Measurements from ENCODE around the gene ZNF195. TPM values are rescaled to one million over a fixed set of nuclear protein-coding genes. Genes with fewer than 3 reads are reported as not detected.

Gene ZNF195
- total and polyA plus RNA-seq, 10 of the 15 experiments (the other 5 are each of a cell fraction or from before 2014, with no cell fraction given): 30.4 to 51.8 (median 37.8) TPM

GRCh38 chr11:3342709-3343108 is 36.2 kb downstream of the ZNF195 start:
- WGBS (ENCODE audit: insufficient coverage, insufficient replicate concordance, low lambda C conversion rate, missing lambda C conversion rate): 14% methylated on average over 2 of the region's 2 CpGs
- no TSS peak for BruUV-seq (replicated peaks)
- Histone ChIP-seq H4K20me1 (ENCODE audit: control insufficient read depth, insufficient read depth) (no peaks in the 10 kb centered on the region), H3K36me3 (ENCODE audit: control insufficient read depth in 2 of 2, insufficient read depth in 2 of 2, low read length in 1 of 2) (no peaks in the 10 kb centered on the region), H3K79me2 (ENCODE audit: control insufficient read depth, insufficient read depth, low read length) (no peaks in the 10 kb centered on the region), H3K4me3 (no peak overlapping the region), H2AFZ (ENCODE audit: control insufficient read depth, low read depth, low read length) (no peak overlapping the region), H3K4me1 (ENCODE audit: control insufficient read depth, insufficient read depth, low read length) (no peaks in the 10 kb centered on the region), H3K9ac (ENCODE audit: control insufficient read depth, insufficient read depth, low read length) (no peak overlapping the region), H3K4me2 (ENCODE audit: control insufficient read depth, insufficient read depth) (no peak overlapping the region), H3K27me3 (replicated peaks in 1 of 2; ENCODE audit: control insufficient read depth in 2 of 2, insufficient read depth in 2 of 2, low read length in 1 of 2) (no peaks in the 10 kb centered on the region), H3K27ac (ENCODE audit: control insufficient read depth, insufficient read depth) (no peak overlapping the region), H3K9me3 (replicated peaks; ENCODE audit: control insufficient read depth, insufficient read depth, low read length) (no peaks in the 10 kb centered on the region; the same call in 2 of the 3 replicates)
- in situ Hi-C loops (cut with MboI): loop anchor here (10.0 kb wide), 1 partner anchor 62 kb away; no protein-coding TSS in a partner anchor
- DNase-seq (ENCODE audit: low read depth, low spot score): no peak
- intact Hi-C loops (cut with micrococcal nuclease; ENCODE audit: unreplicated experiment): loop anchor here (10.0 kb wide), 1 partner anchor 62 kb away; no protein-coding TSS in a partner anchor
- RAD21 ChIA-PET (ENCODE audit: unreplicated experiment): interaction anchor here (0.7 to 3.2 kb wide), 2 partner anchors 65 to 1241 kb away, joined by 3 to 32 read pairs; no protein-coding TSS in a partner anchor
- TF ChIP-seq, protein P1, sequence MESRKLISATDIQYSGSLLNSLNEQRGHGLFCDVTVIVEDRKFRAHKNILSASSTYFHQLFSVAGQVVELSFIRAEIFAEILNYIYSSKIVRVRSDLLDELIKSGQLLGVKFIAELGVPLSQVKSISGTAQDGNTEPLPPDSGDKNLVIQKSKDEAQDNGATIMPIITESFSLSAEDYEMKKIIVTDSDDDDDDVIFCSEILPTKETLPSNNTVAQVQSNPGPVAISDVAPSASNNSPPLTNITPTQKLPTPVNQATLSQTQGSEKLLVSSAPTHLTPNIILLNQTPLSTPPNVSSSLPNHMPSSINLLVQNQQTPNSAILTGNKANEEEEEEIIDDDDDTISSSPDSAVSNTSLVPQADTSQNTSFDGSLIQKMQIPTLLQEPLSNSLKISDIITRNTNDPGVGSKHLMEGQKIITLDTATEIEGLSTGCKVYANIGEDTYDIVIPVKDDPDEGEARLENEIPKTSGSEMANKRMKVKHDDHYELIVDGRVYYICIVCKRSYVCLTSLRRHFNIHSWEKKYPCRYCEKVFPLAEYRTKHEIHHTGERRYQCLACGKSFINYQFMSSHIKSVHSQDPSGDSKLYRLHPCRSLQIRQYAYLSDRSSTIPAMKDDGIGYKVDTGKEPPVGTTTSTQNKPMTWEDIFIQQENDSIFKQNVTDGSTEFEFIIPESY (IDR thresholded peaks at IDR 0.05): no peak
- TF ChIP-seq ZNF274 (IDR thresholded peaks at IDR 0.05; ENCODE audit: insufficient read depth, insufficient read length) (no peak), MEF2B (IDR thresholded peaks at IDR 0.05; ENCODE audit: partially characterized antibody, poor library complexity, severe bottlenecking) (no peak), TCF3 (IDR thresholded peaks at IDR 0.05; ENCODE audit: borderline replicate concordance, insufficient read depth, low read depth, low read length) (no peak), SMC3 (IDR thresholded peaks at IDR 0.05; ENCODE audit: borderline replicate concordance, low read length) (no peak), NFYA (IDR thresholded peaks at IDR 0.05; ENCODE audit: borderline replicate concordance, low read depth, low read length) (no peak), ZNF217 (IDR thresholded peaks at IDR 0.05) (no peak)
- TF ChIP-seq, protein P2, sequence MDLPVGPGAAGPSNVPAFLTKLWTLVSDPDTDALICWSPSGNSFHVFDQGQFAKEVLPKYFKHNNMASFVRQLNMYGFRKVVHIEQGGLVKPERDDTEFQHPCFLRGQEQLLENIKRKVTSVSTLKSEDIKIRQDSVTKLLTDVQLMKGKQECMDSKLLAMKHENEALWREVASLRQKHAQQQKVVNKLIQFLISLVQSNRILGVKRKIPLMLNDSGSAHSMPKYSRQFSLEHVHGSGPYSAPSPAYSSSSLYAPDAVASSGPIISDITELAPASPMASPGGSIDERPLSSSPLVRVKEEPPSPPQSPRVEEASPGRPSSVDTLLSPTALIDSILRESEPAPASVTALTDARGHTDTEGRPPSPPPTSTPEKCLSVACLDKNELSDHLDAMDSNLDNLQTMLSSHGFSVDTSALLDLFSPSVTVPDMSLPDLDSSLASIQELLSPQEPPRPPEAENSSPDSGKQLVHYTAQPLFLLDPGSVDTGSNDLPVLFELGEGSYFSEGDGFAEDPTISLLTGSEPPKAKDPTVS (IDR thresholded peaks at IDR 0.05; ENCODE audit: low read depth, low read length): no peak
- SMC1A ChIA-PET (ENCODE audit: uncharacterized antibody, unreplicated experiment): interaction anchor here (1.4 to 3.8 kb wide), 3 partner anchors 37 to 71 kb away, joined by 3 to 42 read pairs (median 16); partner anchors contain the start of gene ZNF195
- FAIRE-seq: no peak
- POLR2A ChIA-PET: no interaction called here
- no peak for ATAC-seq
- CTCF ChIA-PET: interaction anchor here (1.2 to 3.9 kb wide), 4 partner anchors 38 to 82 kb away, joined by 3 to 109 read pairs (median 13); no protein-coding TSS in a partner anchor
